ENCODE results near the gene SLC49A3.
"Not testable (repeated sequence)": the region's sequence is repeated elsewhere in the genome, so short reads cannot be mapped to it uniquely, and the experiment has no call there.

SLC49A3 gene

DNA sequence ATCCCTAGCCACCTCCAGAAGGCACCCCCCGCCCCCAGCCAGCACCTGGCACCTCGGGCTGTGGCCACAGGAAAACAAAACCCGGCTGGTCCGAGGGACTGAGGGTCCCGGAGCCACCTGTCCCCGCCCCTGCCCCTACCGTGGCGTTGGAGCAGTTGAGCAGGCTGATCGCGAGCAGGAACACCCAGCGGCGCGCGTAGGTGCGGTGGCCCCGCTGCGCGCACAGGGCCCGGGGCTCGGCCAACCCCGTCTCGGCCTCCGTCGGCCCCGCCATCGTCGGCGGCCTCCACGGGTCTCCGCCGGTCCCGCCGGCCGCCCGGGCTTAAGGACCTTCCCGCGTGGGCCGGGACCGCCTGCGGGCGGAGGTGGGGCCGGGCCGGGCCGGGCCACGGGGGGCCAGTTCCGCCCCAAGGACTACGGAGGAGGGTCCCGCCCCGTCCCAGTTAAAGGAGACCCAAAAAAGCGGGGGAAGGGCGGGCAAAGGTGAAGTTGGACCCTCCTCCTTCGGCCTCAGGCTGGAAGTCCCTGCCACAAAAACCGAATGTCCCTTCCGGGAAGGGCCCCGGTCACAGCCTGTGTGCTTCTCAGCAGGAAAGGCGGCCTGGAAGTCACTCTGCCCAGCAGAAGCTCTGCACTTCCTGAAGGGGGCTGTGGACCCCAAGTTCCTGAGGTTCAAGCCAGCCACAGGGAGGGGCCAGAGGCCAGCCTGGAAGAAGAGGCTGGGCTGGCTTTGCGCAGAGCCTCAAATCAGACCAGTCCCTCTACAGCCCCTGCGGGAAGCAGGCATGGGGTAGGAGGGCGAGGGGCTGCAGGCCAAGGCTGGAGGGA lies at the start of gene SLC49A3:
Gene SLC49A3, minus strand, starts transcription at position 298 of the 828 bp plus-strand sequence. Its CDS starts 24 bp downstream, at position 274.
- Mint-ChIP-seq H3K27me3 (peaks cover 26% of the 10 kb centered on the region), H3K9me3 (no peaks in the 10 kb centered on the region), H3K4me3 (no peak within 1 kb of the TSS), H3K36me3 (ENCODE audit: low read depth) (no peaks in the 10 kb centered on the region), H3K4me1 (ENCODE audit: low read depth) (peaks cover 2% of the 10 kb centered on the region), H3K27ac (no peak within 1 kb of the TSS)
- DNase-seq: no peak

DNA sequence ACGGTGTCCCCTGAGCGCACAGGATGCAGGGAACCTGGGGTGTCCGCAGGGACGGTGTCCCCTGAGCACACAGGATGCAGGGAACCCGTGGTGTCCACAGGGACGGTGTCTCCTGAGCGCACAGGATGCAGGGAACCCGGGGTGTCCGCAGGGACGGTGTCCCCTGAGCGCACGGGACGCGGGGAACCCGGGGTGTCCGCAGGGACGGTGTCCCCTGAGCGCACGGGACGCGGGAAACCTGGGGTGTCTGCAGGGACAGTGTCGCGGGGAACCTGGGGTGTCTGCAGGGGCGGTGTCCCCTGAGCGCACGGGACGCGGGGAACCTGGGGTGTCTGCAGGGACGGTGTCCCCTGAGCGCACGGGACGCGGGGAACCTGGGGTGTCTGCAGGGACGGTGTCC lies 47.6 kb upstream of the SLC49A3 start:
- H3K4me1 Mint-ChIP-seq (ENCODE audit: low read depth); DNase-seq; H3K9me3 Mint-ChIP-seq; H3K27ac Mint-ChIP-seq; H3K27me3 Mint-ChIP-seq; H3K4me3 Mint-ChIP-seq: not testable (repeated sequence)
- H3K36me3 Mint-ChIP-seq (ENCODE audit: low read depth): peaks cover 63% of the 10 kb centered on the region

DNA sequence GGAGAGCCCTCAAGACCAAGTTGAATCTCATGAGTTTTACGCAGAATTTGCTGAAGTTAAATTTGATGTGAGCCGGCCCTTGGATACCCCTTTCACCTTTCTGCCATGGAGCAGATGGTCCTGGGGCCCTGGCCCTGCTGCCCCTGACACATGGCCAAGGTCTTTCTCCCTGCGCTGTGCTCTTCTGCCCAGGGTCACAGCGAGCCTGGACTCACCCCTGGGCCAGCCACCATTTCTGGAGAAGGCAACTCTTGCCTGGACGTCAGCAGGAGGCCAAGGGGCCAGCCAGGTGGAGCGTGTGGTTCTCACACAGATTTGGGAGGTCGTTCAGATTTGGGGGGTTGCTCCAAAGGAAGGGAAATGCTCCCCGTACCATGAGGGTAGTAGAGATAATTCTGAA lies 46.6 kb upstream of the SLC49A3 start:
- no peaks in the 10 kb centered on the region for H3K9me3 Mint-ChIP-seq
- H3K4me3 Mint-ChIP-seq: no peak overlapping the region
- no peak for DNase-seq
- H3K27me3 Mint-ChIP-seq: no peaks in the 10 kb centered on the region
- no peak overlapping the region for H3K27ac Mint-ChIP-seq
- H3K4me1 Mint-ChIP-seq (ENCODE audit: low read depth): no peaks in the 10 kb centered on the region
- H3K36me3 Mint-ChIP-seq (ENCODE audit: low read depth): peaks cover 62% of the 10 kb centered on the region

DNA sequence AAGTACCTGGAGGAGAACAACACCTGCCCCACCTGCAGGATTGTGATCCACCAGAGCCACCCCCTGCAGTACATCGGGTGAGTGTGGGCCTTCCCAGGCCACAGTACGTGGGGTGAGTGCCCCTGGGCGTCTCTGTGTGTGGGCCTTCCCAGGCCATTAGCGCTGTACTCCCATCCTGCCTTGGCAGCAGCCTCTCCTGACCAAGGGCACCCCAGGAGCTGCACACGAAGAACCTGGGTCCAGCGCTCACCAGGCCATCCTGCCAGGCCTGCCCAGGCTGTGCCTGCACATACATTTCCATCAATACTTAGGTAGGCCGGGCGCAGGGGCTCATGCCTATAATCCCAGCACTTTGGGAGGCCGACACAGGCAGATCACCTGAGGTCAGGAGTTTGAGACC lies 46.0 kb upstream of the SLC49A3 start:
- H3K4me3 Mint-ChIP-seq: no peak overlapping the region
- no peak for DNase-seq

DNA sequence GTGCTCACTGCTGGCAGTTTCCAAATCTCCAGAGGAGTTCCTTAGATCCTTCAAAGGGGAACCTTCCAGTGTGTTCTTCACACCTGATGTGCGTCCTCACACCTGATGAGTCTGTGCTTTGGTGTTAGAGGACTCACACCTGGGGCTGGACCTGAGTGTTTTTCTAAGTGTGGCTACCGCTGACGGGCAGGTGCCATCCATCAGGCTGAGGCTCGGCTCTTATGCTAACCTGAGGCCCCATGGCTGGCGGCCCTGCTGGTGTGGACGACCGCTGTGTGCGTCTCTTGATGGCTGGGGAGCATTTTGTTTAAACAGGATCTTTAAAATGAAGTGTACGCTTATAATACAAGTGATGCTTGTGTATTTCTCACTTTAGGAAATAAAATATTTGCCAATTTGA lies 45.1 kb upstream of the SLC49A3 start:
- H3K27me3 Mint-ChIP-seq: no peaks in the 10 kb centered on the region
- H3K4me3 Mint-ChIP-seq: no peak overlapping the region
- H3K4me1 Mint-ChIP-seq (ENCODE audit: low read depth): no peaks in the 10 kb centered on the region
- H3K9me3 Mint-ChIP-seq: no peaks in the 10 kb centered on the region
- H3K27ac Mint-ChIP-seq: no peak overlapping the region
- DNase-seq: no peak
- peaks cover 56% of the 10 kb centered on the region for H3K36me3 Mint-ChIP-seq (ENCODE audit: low read depth)

More for the DNA sequence above, 46.0 kb upstream of the SLC49A3 start:
- Mint-ChIP-seq H3K9me3 (no peaks in the 10 kb centered on the region), H3K4me1 (ENCODE audit: low read depth) (no peaks in the 10 kb centered on the region), H3K36me3 (ENCODE audit: low read depth) (peaks cover 60% of the 10 kb centered on the region), H3K27me3 (no peaks in the 10 kb centered on the region), H3K27ac (no peak overlapping the region)

DNA sequence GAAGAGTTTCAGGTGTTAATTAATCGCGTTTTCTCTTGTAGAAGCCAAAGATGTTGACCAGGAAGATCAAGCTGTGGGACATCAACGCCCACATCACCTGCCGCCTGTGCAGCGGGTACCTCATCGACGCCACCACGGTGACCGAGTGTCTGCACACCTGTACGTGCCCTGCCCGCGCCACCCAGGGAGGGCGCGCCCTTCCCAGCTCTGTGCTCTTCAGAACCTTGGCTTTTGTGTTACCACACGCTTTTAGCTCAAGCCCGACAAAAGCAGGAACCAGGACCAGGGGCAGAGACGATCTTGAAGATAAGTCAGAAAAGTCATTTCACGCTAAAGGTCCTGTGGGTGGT lies 44.7 kb upstream of the SLC49A3 start:
- H3K9me3 Mint-ChIP-seq: no peaks in the 10 kb centered on the region
- peak overlapping the region; percentile 50 for H3K27ac Mint-ChIP-seq
- H3K27me3 Mint-ChIP-seq: no peaks in the 10 kb centered on the region
- H3K36me3 Mint-ChIP-seq (ENCODE audit: low read depth): peaks cover 54% of the 10 kb centered on the region
- no peak overlapping the region for H3K4me3 Mint-ChIP-seq
- H3K4me1 Mint-ChIP-seq (ENCODE audit: low read depth): no peaks in the 10 kb centered on the region
- DNase-seq: no peak

DNA sequence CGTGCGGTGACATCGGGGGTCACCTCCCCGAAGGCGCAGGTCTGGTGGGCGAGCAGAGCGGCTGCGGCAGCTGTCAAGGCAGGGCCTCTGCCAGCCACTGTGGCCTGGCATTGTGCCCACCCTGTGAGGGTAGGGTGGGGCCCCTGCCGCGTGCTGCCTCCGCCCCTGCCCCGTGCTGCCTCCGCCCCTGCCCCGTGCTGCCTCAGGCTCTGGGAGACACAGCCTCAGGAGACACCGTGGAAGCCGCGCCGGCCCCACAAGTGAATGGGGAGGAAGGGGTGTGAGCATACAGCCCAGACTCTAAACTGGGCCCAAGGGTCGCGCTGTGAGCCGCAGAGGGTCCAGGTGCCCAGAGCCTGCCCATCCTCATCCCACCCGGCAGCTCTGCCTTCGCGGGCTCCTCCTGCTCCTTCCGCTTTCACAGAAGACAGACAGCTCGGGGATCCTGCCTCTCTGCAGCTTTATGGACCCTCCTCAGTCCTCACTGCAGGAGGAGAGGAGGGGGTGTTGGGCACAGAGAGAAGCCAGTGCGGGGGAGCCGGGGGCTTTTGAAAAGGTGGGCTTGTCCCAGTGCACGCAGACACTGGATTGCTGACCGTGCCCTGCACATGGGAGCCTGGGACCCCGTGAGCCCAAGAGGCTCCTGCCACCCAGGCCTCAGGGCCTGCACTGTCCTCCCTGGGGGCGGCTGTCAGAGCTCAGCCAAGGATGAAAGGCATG lies 44.1 kb upstream of the SLC49A3 start:
- no peaks in the 10 kb centered on the region for H3K27me3 Mint-ChIP-seq
- H3K27ac Mint-ChIP-seq: peak overlapping the region; percentile 50
- no peaks in the 10 kb centered on the region for H3K9me3 Mint-ChIP-seq
- no peak for DNase-seq
- H3K4me3 Mint-ChIP-seq: no peak overlapping the region
- H3K4me1 Mint-ChIP-seq (ENCODE audit: low read depth): no peaks in the 10 kb centered on the region
- H3K36me3 Mint-ChIP-seq (ENCODE audit: low read depth): peaks cover 52% of the 10 kb centered on the region

DNA sequence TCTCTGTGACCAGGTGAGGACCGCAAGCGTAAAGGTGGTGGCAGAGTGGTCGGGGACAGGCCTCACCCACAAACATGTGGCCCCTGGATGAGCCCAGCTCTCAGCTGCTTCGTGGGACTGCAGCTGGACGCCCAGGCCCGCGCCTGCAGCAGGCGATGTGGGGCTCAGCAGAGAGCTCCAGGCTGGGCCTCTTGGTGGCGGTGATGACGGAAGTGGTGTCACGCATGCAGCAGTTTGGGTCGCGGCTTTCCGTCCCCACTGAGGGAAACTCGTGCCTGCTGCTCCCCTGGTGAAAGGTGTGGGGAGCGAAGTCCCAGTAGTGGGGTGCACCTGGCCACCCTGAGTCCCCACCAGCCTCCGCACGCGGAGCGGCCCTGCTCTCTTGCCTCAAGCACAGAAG lies 43.5 kb upstream of the SLC49A3 start:
- H3K27ac Mint-ChIP-seq: no peak overlapping the region
- no peaks in the 10 kb centered on the region for H3K9me3 Mint-ChIP-seq
- no peak for DNase-seq
- H3K4me3 Mint-ChIP-seq: no peak overlapping the region
- H3K27me3 Mint-ChIP-seq: no peaks in the 10 kb centered on the region
- peaks cover 46% of the 10 kb centered on the region for H3K36me3 Mint-ChIP-seq (ENCODE audit: low read depth)
- H3K4me1 Mint-ChIP-seq (ENCODE audit: low read depth): peaks cover 4% of the 10 kb centered on the region

DNA sequence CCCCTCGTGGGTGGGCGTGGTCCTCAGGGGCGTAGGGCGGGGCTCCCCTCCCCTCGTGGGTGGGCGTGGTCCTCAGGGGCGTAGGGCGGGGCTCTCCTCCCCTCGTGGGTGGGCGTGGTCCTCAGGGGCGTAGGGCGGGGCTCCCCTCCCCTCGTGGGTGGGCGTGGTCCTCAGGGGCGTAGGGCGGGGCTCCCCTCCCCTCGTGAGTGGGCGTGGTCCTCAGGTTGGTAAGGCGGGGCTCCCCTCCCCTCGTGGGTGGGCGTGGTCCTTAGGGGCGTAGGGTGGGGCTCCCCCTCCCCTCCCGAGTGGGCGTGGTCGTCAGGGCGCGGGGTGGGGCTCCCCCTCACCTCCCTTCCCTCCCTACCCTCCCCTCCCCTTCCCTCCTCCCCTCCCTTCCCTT lies 43.0 kb upstream of the SLC49A3 start:
- peaks cover 41% of the 10 kb centered on the region for H3K36me3 Mint-ChIP-seq (ENCODE audit: low read depth)
- not testable (repeated sequence) for H3K9me3 Mint-ChIP-seq; H3K4me1 Mint-ChIP-seq (ENCODE audit: low read depth); H3K27ac Mint-ChIP-seq; H3K27me3 Mint-ChIP-seq; H3K4me3 Mint-ChIP-seq; DNase-seq

DNA sequence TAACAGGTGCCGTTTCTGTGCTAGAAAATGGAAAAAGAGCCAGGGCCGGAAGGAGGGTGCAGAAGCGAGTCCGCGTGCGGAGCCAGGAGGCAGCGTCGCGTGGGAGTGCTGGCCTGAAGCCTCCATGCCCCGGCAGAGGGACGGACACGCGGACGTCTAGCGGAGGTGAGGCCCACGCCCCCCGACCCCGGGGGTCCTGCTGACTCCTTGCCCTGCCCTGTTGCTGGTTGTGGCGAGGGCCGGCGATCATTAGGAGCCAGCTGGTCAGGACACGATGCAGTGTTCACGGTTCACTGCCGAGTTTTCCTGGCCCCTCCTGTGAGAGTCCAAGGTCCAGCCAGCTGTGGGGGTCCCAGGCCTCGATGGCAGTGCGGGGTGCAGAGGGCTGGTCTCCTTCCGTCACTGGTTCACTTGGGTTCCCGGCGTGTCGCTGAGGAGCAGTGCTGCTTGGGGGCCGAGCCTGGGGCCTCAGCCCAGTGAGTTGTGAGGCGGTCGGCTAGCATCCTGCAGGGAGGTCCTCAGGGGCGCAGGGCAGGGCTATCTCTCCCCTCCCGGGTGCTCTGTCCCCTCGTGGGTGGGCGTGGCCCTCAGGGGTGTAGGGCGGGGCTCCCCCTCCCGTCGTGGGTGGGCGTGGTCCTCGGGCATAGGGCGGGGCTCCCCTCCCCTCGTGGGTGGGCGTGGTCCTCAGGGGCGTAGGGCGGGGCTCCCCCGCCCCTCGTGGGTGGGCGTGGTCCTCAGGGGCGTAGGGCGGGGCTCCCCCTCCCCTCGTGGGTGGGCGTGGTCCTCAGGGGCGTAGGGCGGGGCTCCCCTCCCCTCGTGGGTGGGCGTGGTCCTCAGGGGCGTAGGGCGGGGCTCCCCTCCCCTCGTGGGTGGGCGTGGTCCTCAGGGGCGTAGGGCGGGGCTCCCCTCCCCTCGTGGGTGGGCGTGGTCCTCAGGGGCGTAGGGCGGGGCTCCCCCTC lies 42.3 kb upstream of the SLC49A3 start:
- not testable (repeated sequence) for H3K9me3 Mint-ChIP-seq, DNase-seq, H3K4me3 Mint-ChIP-seq, H3K27ac Mint-ChIP-seq, H3K27me3 Mint-ChIP-seq
- Mint-ChIP-seq H3K36me3 (ENCODE audit: low read depth) (peaks cover 43% of the 10 kb centered on the region), H3K4me1 (ENCODE audit: low read depth) (peaks cover 11% of the 10 kb centered on the region)

DNA sequence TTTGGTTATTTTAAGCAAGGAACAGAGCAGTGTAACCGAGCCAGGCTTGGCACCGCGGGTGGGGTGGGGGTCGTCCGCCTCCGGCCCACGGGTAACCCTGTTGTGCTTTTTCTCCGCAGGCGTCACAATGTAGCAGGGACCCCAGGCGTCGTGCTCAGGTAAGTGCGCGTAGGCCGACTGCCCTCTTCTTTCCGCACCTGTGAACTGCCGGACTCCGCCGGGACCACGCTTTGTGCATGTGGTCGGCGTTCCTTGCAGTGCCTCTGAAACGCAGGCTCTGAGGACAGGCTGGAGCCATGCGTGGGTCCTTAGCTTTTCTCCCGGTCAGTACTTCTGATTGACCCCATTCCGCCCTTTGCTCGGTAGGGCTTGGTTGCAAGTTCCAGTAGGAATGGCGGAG lies 41.6 kb upstream of the SLC49A3 start:
- DNase-seq: no peak
- H3K36me3 Mint-ChIP-seq (ENCODE audit: low read depth): peaks cover 41% of the 10 kb centered on the region
- no peak overlapping the region for H3K4me3 Mint-ChIP-seq
- H3K9me3 Mint-ChIP-seq: no peaks in the 10 kb centered on the region
- H3K27me3 Mint-ChIP-seq: no peaks in the 10 kb centered on the region
- H3K4me1 Mint-ChIP-seq (ENCODE audit: low read depth): peaks cover 14% of the 10 kb centered on the region
- no peak overlapping the region for H3K27ac Mint-ChIP-seq

DNA sequence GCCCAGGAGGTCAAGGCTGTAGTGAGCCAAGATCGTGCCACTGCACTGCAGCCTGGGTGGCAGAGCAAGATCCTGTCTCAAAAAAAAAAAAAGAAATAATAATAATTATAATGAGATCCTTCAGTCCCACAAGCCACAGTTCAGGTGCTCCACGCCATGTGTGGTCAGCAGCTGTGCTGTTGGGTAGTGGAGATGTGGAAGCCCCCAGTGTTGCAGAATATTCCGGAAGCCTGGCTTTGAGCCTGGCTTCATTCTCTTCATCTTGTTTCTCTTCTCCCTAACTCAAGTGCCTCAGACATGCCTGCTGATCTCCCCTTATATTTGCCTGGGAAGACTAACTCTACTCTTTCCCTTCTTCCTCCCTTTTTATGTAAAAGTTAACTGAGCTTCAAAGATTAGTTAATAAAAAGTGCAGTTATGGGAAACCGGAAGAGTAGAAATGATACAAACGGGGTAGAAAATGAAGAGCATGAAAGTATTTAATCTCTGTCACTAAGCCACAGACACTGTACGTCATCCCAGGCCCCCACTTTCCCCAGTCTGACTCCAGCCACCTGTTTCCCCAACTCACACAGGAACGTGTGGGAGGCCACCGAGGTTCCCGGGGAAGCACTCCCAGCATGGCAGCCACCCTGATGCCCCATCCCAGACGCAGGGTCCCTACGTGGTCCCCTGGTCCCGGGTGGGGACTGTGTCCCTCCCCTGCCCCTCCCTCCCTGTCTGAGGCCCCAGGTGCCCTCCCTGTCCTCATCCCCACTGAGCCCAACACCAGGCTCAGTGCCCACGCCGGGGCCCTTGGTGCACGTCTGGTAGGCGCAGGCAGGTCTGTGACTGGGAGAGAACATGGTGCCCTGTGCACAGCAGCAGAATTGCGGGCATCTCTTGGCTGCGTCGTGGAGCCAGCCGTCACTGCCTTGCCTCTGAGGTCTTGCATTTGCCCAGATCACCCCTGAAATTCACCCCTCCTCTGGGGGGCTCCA lies 40.7 kb upstream of the SLC49A3 start:
- Mint-ChIP-seq H3K9me3 (no peaks in the 10 kb centered on the region), H3K36me3 (ENCODE audit: low read depth) (peaks cover 35% of the 10 kb centered on the region), H3K27ac (no peak overlapping the region), H3K27me3 (no peaks in the 10 kb centered on the region), H3K4me1 (ENCODE audit: low read depth) (peaks cover 20% of the 10 kb centered on the region), H3K4me3 (no peak overlapping the region)
- no peak for DNase-seq

DNA sequence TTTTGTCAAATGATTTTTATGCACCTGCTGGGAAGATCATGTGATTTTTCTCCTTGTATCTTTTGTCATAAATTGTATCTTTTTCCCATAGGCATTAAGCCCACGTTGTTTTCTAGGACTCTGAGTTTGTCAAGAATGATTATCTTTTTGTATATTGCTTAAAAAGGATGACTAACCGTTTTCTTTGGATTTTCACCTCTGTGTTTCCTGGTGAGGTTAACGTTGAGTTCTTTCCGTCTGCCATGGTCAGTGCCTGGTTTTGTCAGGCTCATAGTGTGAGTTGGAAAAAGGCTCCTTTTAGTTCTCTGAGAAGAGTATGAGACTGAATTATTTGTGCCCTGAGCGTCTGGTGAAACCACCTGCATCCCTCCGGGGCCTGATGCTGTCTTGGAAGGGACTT lies 38.6 kb upstream of the SLC49A3 start:
- H3K27ac Mint-ChIP-seq: no peak overlapping the region
- DNase-seq: no peak
- H3K36me3 Mint-ChIP-seq (ENCODE audit: low read depth): peaks cover 31% of the 10 kb centered on the region
- no peak overlapping the region for H3K4me3 Mint-ChIP-seq
- no peaks in the 10 kb centered on the region for H3K27me3 Mint-ChIP-seq
- H3K9me3 Mint-ChIP-seq: no peaks in the 10 kb centered on the region
- peaks cover 23% of the 10 kb centered on the region for H3K4me1 Mint-ChIP-seq (ENCODE audit: low read depth)

Measured in activated T-cell treated with anti-CD3 and anti-CD28 coated beads, Interleukin-2, amount 50 U/mL, for 24 hours (primary cell).